Testis (tissue), 3 donors: ENCODE results near the gene TNFAIP8. TPM values are rescaled to one million over a fixed set of nuclear protein-coding genes. Genes with fewer than 3 reads are reported as not detected.

Experiments
- DNase-seq: peaks from one replicate; pipeline ENCODE4 v3.0.0-alpha.2; 2019
- H3K27ac ChIP-seq, 2 donors: fragments of 200-600 bp; sonication (generic); one replicate each; pipeline ENCODE4 v1.5.1; 2019
- H3K27me3 ChIP-seq: fragments of 200-600 bp; sonication (generic); one replicate; pipeline ENCODE4 v1.5.1; 2019
- H3K36me3 ChIP-seq: fragments of 200-600 bp; sonication (generic); one replicate; pipeline ENCODE4 v1.5.1; 2017; ENCODE audit warnings: low read depth; ENCODE audit errors: missing control alignments
- H3K4me1 ChIP-seq: fragments of 200-600 bp; sonication (generic); one replicate; pipeline ENCODE4 v1.5.1; 2019
- H3K4me3 ChIP-seq, 2 donors: fragments of 200-600 bp; sonication (generic); one replicate each; pipeline ENCODE4 v1.5.1; 2017 to 2019
- H3K9me3 ChIP-seq: fragments of 200-600 bp; sonication (generic); one replicate; pipeline ENCODE4 v1.5.1; 2017
- POLR2A ChIP-seq: fragments of 450-650 bp; IDR thresholded peaks from one replicate; pipeline ENCODE4 v1.6.1; 2017; ENCODE audit warnings: antibody characterized with exemption, mild to moderate bottlenecking, moderate library complexity
- WGBS, 2 donors: methylation state at CpG; one replicate each; pipeline ENCODE4 v1.1.5; 2018; 5-methylcytosine and 5-hydroxymethylcytosine counted together
- intact Hi-C: fragments of 100-400 bp; cut with DNase I; formaldehyde crosslinking; loops from one replicate; pipeline ENCODE4 v1.15.1; 2023; ENCODE audit warnings: low total_unique reads
- polyA plus RNA-seq: library from polyadenylated mRNA; stranded (reverse); fragments of 350-450 nt; fragmentation: Illumina TruSeq; extraction: RNeasy Lipid Tissue Mini Kit (QIAGEN cat#74804); gene quantifications from one replicate; pipeline ENCODE4 v1.2.3, GENCODE V29; 2014; ENCODE audit warnings: low read depth, low replicate concordance; ENCODE audit not compliant: insufficient read depth
- total RNA-seq, 2 donors: library from RNA; depleted of rRNA; stranded (reverse); fragments of >200 nt; gene quantifications; one replicate each; pipeline ENCODE4 v1.2.3, GENCODE V29; 2016
- TF ChIP-seq, protein P1 (sequence below), 3 experiments: fragments of 450-650 bp in 2 of 3; fragments of 200-600 bp in 1 of 3; sonication (generic) in 1 of 3; IDR thresholded peaks; one replicate each; pipeline ENCODE4 v1.5.1; 2016 to 2019; ENCODE audit warnings: antibody characterized with exemption in 3 of 3, mild to moderate bottlenecking in 2 of 3, moderate library complexity in 1 of 3

The TNFAIP8 gene
- total and polyA plus RNA-seq, 3 donors from 2014 or later = 6.3 to 14.0 (median 8.2) TPM

DNA sequence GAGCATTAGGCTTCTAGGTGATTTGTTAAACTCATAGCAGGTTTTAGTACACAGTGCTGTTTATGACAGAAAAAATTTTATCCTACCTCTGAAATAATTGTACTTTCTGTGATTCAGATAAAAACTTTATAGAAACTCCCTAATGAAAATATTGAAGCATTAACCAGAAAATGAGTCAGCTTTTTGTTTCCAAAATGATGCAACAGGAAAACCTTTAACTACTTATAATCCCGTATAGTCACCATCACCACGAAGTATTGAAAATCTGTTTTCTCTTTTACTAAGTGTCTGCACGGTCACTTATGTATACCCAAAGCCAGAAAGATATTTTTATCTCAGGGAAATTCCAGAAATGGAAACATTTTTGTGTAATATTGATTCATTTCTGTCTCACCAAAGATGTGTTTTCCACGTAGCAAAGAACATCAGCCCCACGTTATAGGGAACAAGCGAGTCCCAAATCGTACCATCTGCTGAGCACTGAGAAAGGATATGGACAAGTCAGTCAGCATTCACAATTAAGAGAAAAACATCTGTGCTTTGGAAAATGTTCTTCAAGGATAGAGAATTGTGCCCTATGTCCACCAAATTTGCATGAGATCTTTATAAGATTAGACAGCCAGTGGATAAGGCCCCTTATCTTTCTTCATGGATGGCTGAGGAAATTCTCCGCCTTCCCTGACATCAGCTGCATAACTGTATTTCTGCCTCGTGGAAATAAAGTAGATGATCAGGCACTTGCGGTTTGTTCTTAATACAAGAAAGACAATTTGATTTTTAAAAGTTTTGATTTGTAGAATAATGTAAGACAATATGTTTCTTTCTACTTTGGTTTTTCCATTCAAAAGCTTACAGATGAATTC lies 41.9 kb downstream of the TNFAIP8 start:
- intact Hi-C loops = no loop called here
- DNase-seq = peak; percentile 36
- Histone ChIP-seq H3K36me3 (no peaks in the 10 kb centered on the region), H3K4me1 (peaks cover 6% of the 10 kb centered on the region), H3K27ac (no peak overlapping the region), H3K27me3 (no peaks in the 10 kb centered on the region), H3K9me3 (no peaks in the 10 kb centered on the region), H3K4me3 (no peak overlapping the region)
- TF ChIP-seq POLR2A = no peak
- TF ChIP-seq, protein P1, sequence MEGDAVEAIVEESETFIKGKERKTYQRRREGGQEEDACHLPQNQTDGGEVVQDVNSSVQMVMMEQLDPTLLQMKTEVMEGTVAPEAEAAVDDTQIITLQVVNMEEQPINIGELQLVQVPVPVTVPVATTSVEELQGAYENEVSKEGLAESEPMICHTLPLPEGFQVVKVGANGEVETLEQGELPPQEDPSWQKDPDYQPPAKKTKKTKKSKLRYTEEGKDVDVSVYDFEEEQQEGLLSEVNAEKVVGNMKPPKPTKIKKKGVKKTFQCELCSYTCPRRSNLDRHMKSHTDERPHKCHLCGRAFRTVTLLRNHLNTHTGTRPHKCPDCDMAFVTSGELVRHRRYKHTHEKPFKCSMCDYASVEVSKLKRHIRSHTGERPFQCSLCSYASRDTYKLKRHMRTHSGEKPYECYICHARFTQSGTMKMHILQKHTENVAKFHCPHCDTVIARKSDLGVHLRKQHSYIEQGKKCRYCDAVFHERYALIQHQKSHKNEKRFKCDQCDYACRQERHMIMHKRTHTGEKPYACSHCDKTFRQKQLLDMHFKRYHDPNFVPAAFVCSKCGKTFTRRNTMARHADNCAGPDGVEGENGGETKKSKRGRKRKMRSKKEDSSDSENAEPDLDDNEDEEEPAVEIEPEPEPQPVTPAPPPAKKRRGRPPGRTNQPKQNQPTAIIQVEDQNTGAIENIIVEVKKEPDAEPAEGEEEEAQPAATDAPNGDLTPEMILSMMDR (IDR thresholded peaks at IDR 0.05) = no peak
- 60 to 70% methylated on average over 10 of the region's 10 CpGs for WGBS, 2 donors

DNA sequence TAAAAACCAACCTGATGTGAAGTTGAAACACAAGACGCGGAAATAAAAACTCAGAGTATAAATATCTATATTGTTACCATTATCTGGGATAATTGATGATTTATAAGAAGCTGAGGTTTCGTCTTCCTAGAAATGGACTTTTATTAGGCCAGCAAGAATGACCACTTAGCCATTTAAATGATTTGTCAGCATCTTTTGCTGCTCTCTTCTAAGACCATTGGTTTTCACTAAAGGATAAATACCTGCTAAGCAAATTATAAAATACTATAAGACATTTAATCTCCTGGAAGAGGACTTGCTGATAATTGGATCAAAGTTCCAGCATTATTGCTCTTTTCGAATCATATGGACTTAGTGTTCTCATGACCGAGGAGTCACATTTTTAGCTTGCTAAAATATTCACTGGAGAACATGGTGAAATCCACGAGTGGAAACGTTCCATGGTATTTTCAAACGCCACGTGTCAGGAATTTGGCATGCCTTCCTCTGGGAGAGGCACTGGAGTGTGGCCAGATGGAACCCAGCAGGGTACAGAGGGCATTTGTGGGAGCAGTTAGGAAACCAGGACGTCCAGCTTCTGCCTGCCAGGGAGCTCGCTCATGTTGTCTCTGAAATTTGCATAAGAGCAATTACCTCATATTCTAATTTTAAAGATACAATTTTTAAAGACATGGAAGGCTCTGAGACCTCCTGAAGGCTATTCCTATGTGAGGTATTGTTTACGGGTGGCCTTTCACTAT lies 43.1 kb downstream of the TNFAIP8 start:
- H3K9me3 ChIP-seq = no peaks in the 10 kb centered on the region
- H3K27me3 ChIP-seq = no peaks in the 10 kb centered on the region
- DNase-seq = peak; percentile 25
- no peak overlapping the region for H3K27ac ChIP-seq
- no peak overlapping the region for H3K4me3 ChIP-seq
- TF ChIP-seq, protein P1 (IDR thresholded peaks at IDR 0.05) = no peak
- TF ChIP-seq POLR2A = no peak
- intact Hi-C loops = no loop called here
- 50 to 58% methylated on average over 12 of the region's 12 CpGs for WGBS, 2 donors
- peaks cover 6% of the 10 kb centered on the region for H3K4me1 ChIP-seq
- H3K36me3 ChIP-seq = no peaks in the 10 kb centered on the region

DNA sequence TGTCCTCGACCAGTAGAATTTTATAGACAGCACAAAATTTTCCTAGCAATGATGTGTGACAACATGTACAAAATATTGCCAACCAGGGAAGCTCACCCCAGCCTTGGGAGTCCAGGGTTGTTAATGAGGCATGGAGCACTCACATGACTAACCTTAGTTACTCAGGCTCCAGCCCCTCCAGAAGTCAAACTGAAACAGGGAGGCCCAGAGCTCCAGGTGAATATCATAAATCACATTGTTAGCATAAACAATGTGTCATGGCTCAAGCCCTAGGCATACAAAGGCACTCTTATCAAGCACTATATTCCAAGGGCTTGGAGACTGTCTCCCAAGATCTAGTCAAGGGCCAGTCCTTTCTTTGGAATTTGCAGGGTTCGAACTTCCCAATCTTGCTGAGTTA lies 44.4 kb downstream of the TNFAIP8 start:
- TF ChIP-seq POLR2A = no peak
- TF ChIP-seq, protein P1 (IDR thresholded peaks at IDR 0.05) = no peak
- Histone ChIP-seq H3K4me1 (peaks cover 6% of the 10 kb centered on the region), H3K4me3 (no peak overlapping the region), H3K9me3 (no peaks in the 10 kb centered on the region), H3K27me3 (no peaks in the 10 kb centered on the region), H3K27ac (no peak overlapping the region), H3K36me3 (no peaks in the 10 kb centered on the region)
- intact Hi-C loops = no loop called here
- WGBS, 2 donors = 78 to 80% methylated on average over 1 to 2 of the region's 2 CpGs
- DNase-seq = no peak

GRCh38 chr5:119402081-119402480 lies 46.3 kb downstream of the TNFAIP8 start:
- intact Hi-C loops = no loop called here
- Histone ChIP-seq H3K4me3 (no peak overlapping the region), H3K4me1 (peaks cover 6% of the 10 kb centered on the region), H3K27ac (no peak overlapping the region), H3K27me3 (no peaks in the 10 kb centered on the region), H3K9me3 (no peaks in the 10 kb centered on the region), H3K36me3 (no peaks in the 10 kb centered on the region)
- DNase-seq = no peak
- WGBS, 2 donors = 70 to 81% methylated on average over 1 of the region's 1 CpG
- TF ChIP-seq, protein P1 (IDR thresholded peaks at IDR 0.05) = no peak
- TF ChIP-seq POLR2A = no peak
